HepG2 (cell line): ENCODE data around the gene CUL4A. TPM values are rescaled to one million over a fixed set of nuclear protein-coding genes. Genes with fewer than 3 reads are reported as not detected.

Experiments used
- CBFB ChIP-seq: sonication (generic); formaldehyde crosslinking; IDR thresholded peaks from 2 replicates; pipeline ENCODE4 v1.4.0; 2020; ENCODE audit warnings: missing genetic modification reagents
- FOXA3 ChIP-seq: IDR thresholded peaks from 2 replicates; pipeline ENCODE4 v1.6.1; 2016; ENCODE audit warnings: missing genetic modification reagents, missing compliant biosample characterization
- JDP2 ChIP-seq: sonication (generic); formaldehyde crosslinking; IDR thresholded peaks from 2 replicates; pipeline ENCODE4 v1.8.1; 2022; ENCODE audit warnings: missing genetic modification reagents, borderline replicate concordance
- PCBP1 ChIP-seq: fragments of 200-400 bp; formaldehyde crosslinking; IDR thresholded peaks from 2 replicates; pipeline ENCODE4 v1.6.1; 2017; ENCODE audit warnings: mild to moderate bottlenecking, low read depth, low read length, borderline replicate concordance
- SMC3 ChIP-seq: IDR thresholded peaks from 2 replicates; pipeline ENCODE4 v1.6.1; 2011; ENCODE audit warnings: low read length, improper control_type of control experiment
- STAG1 ChIP-seq: sonication (generic); formaldehyde crosslinking; IDR thresholded peaks from 2 replicates; pipeline ENCODE4 v1.4.0; 2020; ENCODE audit warnings: missing genetic modification reagents
- TCF7 ChIP-seq: sonication (generic); IDR thresholded peaks from 2 replicates; pipeline ENCODE4 v1.6.1; 2016; ENCODE audit warnings: antibody characterized with exemption, low read depth
- XRCC5 ChIP-seq: fragments of 200-400 bp; formaldehyde crosslinking; optimal IDR thresholded peaks from 2 replicates; pipeline ENCODE3; 2017; ENCODE audit warnings: mild to moderate bottlenecking, low read length
- ZBTB21 ChIP-seq: sonication (generic); formaldehyde crosslinking; IDR thresholded peaks from 2 replicates; pipeline ENCODE4 v1.4.0; 2020; ENCODE audit warnings: missing genetic modification reagents
- ZKSCAN8 ChIP-seq: IDR thresholded peaks from 2 replicates; pipeline ENCODE4 v1.6.1; 2016; ENCODE audit warnings: borderline replicate concordance, missing genetic modification reagents, missing compliant biosample characterization
- ZMAT3 ChIP-seq: sonication (generic); formaldehyde crosslinking; conservative IDR thresholded peaks from 2 replicates; pipeline ENCODE4 v1.7.0; 2021; ENCODE audit warnings: missing genetic modification reagents
- ZNF121 ChIP-seq: sonication (generic); formaldehyde crosslinking; IDR thresholded peaks from 2 replicates; pipeline ENCODE4 v1.5.0; 2020; ENCODE audit warnings: mild to moderate bottlenecking, missing genetic modification reagents
- ZNF33A ChIP-seq: sonication (generic); formaldehyde crosslinking; IDR thresholded peaks from 2 replicates; pipeline ENCODE4 v1.5.1; 2020; ENCODE audit warnings: missing genetic modification reagents, mild to moderate bottlenecking, moderate library complexity, borderline replicate concordance
- ZNF44 ChIP-seq: sonication (generic); formaldehyde crosslinking; IDR thresholded peaks from 2 replicates; pipeline ENCODE4 v1.5.1; 2020; ENCODE audit warnings: mild to moderate bottlenecking, missing genetic modification reagents
- ZNF496 ChIP-seq: sonication (generic); formaldehyde crosslinking; IDR thresholded peaks from 2 replicates; pipeline ENCODE4 v1.8.1; 2023; ENCODE audit warnings: mild to moderate bottlenecking, moderate library complexity, missing genetic modification reagents; ENCODE audit not compliant: insufficient replicate concordance
- ZNF781 ChIP-seq: sonication (generic); formaldehyde crosslinking; IDR thresholded peaks from 2 replicates; pipeline ENCODE4 v1.5.1; 2020; ENCODE audit warnings: borderline replicate concordance, mild to moderate bottlenecking, missing genetic modification reagents; ENCODE audit errors: not compliant biosample characterization
- polyA plus RNA-seq, 8 experiments: library from polyadenylated mRNA; depleted of rRNA in 3 of 8; stranded (reverse) in 7 of 8; unstranded in 1 of 8; fragments of >200 nt; fragmentation: Illumina TruSeq in 4 of 8; extraction: Trizol in 4 of 8; gene quantifications; 2 replicates each; pipeline versions ENCODE4 v1.2.1 to v1.2.3, GENCODE V29; 2011 to 2016; ENCODE audit warnings: low read depth in 4 of 8, missing spikeins in 1 of 8, mixed read lengths in 1 of 8; ENCODE audit not compliant: insufficient read depth in 1 of 8
- total RNA-seq, 5 experiments: library from RNA; depleted of rRNA; stranded (reverse); fragments of >200 nt; fragmentation: Illumina TruSeq; extraction: Trizol; gene quantifications; 2 replicates each; pipeline ENCODE4 v1.2.3, GENCODE V29; 2016; ENCODE audit warnings: low read depth in 1 of 5
- TF ChIP-seq, protein P1 (sequence below): fragments of 450-650 bp; IDR thresholded peaks from 2 replicates; pipeline ENCODE4 v1.6.1; 2016
- TF ChIP-seq, protein P2 (sequence below): fragments of 450-650 bp; IDR thresholded peaks from 2 replicates; pipeline ENCODE4 v1.6.1; 2017
- TF ChIP-seq, protein P3 (sequence below): sonication (generic); formaldehyde crosslinking; IDR thresholded peaks from 2 replicates; pipeline ENCODE4 v1.5.0; 2020; ENCODE audit warnings: mild to moderate bottlenecking, missing genetic modification reagents

The CUL4A gene
- total and polyA plus RNA-seq, 2 of the 13 experiments (the other 11 are each of a cell fraction or from before 2014, with no cell fraction given) = 51.2 to 75.3 TPM

DNA sequence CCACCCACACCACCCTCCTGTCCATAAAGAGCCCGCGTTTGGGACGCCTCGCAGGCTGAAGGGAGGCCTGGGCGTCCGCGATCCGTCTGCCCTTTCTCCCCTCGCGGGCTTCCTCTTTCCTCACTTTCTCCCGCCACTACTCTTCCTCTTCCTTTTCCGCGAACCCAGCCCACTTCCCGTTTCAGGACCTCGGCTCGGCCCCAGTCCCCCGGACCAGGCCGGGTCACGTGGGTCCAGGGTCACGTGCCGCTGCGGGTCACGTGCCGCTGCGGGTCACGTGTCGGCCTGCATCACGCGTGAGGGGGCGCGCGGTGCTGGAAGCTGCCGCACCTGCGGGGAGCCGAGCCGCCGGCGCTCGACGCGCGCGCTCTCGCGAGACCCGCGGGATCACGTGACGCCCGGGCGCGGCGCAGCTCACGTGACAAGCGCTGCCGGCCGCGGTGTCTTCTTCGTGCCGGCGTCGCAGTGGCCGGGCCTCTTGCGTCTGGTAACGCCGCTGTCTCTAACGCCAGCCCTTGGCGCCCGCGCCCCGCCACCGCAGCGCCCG, 87.5 kb downstream of the CUL4A start, which contains the start of gene LAMP1 (continued):
- TF ChIP-seq, protein P1, sequence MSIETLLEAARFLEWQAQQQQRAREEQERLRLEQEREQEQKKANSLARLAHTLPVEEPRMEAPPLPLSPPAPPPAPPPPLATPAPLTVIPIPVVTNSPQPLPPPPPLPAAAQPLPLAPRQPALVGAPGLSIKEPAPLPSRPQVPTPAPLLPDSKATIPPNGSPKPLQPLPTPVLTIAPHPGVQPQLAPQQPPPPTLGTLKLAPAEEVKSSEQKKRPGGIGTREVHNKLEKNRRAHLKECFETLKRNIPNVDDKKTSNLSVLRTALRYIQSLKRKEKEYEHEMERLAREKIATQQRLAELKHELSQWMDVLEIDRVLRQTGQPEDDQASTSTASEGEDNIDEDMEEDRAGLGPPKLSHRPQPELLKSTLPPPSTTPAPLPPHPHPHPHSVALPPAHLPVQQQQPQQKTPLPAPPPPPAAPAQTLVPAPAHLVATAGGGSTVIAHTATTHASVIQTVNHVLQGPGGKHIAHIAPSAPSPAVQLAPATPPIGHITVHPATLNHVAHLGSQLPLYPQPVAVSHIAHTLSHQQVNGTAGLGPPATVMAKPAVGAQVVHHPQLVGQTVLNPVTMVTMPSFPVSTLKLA = peak; percentile 99
- TF ChIP-seq ZNF33A (CRISPR knock-in tag) (no peak), ZMAT3 (CRISPR knock-in tag) (peak; percentile 99), ZNF44 (CRISPR knock-in tag) (peak; percentile 98; the same call in 1 of the 2 replicates), ZBTB21 (CRISPR knock-in tag) (peak; percentile 49; the same call in 1 of the 2 replicates), STAG1 (CRISPR knock-in tag) (no peak), CBFB (CRISPR knock-in tag) (peak; percentile 97), TCF7 (no peak), ZNF781 (CRISPR knock-in tag) (peak; percentile 77), FOXA3 (CRISPR knock-in tag) (peak; percentile 89), JDP2 (CRISPR knock-in tag) (no peak; the same call in 1 of the 2 replicates), ZNF496 (CRISPR knock-in tag) (no peak), PCBP1 (0 out of 2 replicates have a peak, but pooled peaks have one; percentile 51), ZKSCAN8 (CRISPR knock-in tag) (peak; percentile 68; the same call in 1 of the 2 replicates), XRCC5 (peak; percentile 85), ZNF121 (CRISPR knock-in tag) (peak; percentile 70; the same call in 1 of the 2 replicates), SMC3 (no peak)
- TF ChIP-seq, protein P2, sequence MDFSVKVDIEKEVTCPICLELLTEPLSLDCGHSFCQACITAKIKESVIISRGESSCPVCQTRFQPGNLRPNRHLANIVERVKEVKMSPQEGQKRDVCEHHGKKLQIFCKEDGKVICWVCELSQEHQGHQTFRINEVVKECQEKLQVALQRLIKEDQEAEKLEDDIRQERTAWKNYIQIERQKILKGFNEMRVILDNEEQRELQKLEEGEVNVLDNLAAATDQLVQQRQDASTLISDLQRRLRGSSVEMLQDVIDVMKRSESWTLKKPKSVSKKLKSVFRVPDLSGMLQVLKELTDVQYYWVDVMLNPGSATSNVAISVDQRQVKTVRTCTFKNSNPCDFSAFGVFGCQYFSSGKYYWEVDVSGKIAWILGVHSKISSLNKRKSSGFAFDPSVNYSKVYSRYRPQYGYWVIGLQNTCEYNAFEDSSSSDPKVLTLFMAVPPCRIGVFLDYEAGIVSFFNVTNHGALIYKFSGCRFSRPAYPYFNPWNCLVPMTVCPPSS = no peak
- TF ChIP-seq, protein P3, sequence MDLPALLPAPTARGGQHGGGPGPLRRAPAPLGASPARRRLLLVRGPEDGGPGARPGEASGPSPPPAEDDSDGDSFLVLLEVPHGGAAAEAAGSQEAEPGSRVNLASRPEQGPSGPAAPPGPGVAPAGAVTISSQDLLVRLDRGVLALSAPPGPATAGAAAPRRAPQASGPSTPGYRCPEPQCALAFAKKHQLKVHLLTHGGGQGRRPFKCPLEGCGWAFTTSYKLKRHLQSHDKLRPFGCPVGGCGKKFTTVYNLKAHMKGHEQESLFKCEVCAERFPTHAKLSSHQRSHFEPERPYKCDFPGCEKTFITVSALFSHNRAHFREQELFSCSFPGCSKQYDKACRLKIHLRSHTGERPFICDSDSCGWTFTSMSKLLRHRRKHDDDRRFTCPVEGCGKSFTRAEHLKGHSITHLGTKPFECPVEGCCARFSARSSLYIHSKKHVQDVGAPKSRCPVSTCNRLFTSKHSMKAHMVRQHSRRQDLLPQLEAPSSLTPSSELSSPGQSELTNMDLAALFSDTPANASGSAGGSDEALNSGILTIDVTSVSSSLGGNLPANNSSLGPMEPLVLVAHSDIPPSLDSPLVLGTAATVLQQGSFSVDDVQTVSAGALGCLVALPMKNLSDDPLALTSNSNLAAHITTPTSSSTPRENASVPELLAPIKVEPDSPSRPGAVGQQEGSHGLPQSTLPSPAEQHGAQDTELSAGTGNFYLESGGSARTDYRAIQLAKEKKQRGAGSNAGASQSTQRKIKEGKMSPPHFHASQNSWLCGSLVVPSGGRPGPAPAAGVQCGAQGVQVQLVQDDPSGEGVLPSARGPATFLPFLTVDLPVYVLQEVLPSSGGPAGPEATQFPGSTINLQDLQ (CRISPR knock-in tag) = peak; percentile 48; the same call in 1 of the 2 replicates
